HG03175 (cell line): ENCODE results near the gene HMCN2.
"Not testable (repeated sequence)": the region's sequence is repeated elsewhere in the genome, so short reads cannot be mapped to it uniquely, and the experiment has no call there.

Experiments
- ATAC-seq: cut with Tn5 transposase; IDR thresholded peaks from one replicate; pipeline ENCODE4 v1.9.1; 2021; ENCODE audit warnings: mild to moderate bottlenecking, moderate library complexity; ENCODE audit not compliant: unreplicated experiment

The HMCN2 gene

DNA sequence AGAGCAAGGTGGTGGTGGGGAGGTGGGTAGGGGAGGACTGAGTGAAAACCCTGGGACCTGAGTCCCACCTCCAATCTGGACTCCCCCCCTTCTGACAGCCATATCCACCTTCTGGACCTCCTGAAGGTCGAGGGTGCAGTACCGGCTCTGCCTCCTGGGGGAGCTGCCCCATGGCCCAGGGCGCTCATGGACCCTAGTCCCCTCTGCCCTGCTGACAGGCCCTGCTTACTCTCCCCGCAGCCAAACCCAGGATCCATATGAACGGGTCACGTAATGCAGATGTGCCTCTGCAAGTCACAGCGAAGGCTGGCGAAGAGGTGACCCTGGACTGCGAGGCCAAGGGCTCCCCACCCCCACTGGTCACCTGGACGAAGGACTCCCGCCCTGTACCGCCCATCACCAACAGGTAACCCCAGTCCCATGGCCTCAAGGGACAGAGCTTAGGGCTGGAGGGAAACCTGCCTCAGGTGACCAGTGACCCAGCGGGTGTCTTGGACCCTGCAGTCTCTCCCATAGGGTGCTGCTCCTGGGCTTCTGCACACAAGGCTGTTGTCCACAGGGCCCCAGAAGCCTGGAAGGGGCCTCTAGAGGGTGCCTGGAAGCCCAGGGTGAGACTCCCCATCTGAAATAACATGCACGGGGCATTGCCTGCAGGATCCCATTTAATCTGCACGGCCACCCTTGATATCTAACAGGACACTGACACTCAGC lies 61.7 kb downstream of the HMCN2 start:
- no peak for ATAC-seq

DNA sequence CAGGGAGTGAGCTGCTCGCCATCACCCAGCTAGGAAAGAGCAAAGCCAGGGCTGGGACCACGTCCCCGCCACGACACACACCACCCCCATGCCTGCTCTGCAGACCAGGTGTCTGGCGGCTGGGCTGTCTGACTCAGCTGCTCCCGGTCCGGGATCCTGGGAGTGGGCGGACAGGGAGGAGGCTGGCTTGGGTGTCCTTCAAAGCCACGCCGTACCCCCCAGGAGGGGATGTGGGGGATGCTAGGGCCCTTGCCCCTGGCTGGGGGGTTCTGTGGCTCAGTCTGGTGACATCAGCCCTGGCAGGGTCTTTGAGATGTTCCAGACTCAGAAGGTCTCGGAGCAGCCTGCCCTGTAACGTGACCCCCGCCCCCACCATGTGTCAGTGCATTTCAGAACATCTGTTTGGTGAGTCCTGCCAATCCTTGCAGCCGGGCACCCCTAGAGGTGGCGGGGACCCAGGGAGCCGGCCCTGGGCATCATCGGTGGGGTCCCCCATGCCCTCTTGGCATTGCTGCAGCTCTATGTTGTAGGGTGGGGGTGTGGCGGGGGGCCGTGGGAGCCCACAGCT lies 62.3 kb downstream of the HMCN2 start:
- no peak for ATAC-seq

DNA sequence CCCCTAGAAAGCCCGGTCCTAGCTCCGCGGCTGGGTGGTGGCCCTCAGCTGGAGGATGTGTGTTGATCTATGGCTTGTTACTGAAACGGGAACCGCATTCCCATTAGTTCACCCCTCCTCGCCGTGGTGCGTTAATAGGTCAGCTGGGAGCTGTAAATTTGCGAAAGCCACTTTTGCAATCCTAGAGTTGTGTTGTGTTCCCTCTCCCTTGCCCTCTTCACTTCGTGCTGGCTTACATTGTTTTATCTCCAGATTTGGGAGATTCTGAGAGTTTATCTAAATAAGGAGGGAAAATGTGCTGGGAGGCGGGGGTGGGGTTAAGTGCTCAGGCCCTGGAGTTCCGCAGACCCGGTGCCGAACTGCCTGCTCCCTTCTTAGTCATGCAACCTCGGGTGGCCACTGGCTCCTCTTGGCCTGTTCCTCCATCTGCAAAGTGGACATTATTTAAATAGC lies 62.8 kb downstream of the HMCN2 start:
- no peak for ATAC-seq

DNA sequence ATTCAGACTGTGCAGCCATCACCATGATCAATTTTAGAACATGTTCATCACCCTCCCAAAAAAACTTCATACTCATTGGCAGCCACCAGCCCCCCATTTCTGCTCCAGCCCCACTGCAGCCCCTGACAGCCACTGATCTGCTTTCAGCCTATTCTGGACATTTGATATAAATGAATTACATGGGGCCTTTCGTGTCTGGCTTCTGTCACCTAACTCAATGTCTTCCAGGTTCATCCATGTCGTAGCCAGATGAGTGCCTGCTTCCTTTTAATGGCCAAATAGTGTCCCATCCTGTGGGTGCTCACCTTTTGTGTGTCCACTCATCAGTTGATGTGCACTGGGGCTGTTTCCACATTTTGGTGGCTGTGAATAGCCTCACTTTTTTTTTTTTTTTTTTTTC lies 63.5 kb downstream of the HMCN2 start:
- ATAC-seq, result no peak

DNA sequence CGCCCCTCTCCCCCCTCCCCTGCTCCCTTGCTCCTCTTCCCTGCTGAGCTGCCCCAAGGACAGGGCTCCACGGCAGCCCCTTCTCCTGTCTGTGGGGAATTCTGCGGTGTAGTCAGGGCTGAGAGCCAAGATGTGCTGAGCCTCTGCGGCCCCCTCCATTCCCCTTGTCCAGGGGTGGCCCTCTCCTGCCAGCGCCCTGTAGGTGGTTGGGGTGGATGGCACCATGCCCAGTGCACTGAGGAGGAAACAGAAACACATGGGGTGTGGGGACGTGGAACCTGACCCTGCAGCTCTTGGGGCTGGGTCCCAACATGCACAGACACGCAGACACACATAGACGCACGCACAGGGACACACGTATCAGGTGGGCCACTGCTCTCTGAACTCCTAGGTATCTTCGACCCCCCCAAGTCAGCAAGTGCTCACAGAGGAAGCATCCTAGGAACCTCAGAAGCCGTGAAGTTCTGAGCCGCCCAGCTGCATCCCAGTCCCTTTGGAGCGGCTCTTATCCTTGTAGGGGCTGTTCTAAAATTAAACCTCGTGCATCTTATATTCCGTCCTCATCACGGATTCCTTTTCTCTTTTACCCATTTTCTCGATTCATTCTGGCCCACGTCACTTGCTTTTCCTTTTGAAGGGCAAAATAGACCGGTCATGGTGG lies 64.8 kb downstream of the HMCN2 start:
- ATAC-seq, result no peak

DNA sequence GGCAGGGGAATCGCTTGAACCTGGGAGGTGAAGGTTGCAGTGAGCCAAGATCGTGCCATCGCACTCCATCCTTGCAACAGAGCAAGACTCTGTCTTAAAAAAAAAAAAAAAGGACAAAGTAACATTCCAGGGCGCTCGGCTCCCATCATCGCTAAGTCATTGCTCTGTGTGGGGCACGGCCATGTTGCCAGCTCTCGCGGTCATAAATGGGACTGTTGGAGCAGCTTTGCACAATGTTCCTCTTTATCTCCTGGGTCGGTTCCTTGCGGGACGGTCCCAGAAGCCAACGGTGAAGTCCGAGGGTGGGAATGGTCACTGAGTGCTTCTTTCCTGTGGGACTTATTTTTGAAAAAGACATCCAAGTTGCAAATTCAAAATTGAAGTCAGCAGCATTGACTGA lies 65.5 kb downstream of the HMCN2 start:
- no peak for ATAC-seq

DNA sequence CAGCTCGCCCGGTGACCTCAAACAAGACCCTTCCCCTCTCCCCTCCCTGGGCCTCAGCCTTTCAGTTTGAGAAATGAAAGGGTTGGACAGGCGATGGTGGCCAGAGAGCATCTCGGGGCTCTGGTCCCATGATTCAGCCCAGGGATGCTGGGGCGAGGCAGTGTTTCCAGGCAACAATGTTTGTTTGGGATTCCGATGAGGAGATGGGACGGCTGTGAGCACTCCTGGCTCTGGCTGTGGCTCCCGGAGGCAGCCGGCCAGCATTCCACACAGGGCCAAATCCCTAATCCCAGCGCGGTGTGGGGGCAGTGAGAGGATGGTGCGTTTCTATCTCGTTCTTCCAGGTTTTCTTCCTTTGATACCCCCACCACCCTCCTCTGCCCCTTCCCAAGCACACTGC lies 66.0 kb downstream of the HMCN2 start:
- no peak for ATAC-seq

DNA sequence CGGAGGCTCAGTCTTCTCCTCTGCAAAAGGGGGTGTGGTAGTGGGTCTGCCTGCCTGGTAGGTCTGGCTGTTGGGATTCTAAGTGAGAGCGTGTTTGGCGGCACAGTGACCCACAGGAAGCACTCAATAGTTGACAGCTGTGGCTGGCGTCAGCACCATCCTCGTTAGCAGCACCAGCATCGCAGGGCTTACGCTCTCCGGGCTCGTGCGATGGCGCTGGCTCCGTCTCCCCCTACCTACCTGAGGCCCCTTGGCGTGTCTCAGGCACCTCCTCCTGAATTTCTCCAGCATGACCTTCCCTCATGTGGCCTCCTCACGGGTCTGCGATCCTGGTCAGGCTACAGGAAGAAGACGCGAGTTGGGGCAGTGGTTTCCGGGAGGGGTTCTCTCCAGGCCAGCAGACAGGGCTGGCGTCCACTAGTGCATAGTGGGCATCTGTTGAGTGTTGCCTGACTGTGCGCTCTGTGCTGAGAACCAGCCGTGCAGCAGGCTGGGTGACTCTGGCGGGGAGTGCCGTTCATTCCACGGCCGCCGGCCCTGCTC lies 66.9 kb downstream of the HMCN2 start:
- no peak for ATAC-seq

DNA sequence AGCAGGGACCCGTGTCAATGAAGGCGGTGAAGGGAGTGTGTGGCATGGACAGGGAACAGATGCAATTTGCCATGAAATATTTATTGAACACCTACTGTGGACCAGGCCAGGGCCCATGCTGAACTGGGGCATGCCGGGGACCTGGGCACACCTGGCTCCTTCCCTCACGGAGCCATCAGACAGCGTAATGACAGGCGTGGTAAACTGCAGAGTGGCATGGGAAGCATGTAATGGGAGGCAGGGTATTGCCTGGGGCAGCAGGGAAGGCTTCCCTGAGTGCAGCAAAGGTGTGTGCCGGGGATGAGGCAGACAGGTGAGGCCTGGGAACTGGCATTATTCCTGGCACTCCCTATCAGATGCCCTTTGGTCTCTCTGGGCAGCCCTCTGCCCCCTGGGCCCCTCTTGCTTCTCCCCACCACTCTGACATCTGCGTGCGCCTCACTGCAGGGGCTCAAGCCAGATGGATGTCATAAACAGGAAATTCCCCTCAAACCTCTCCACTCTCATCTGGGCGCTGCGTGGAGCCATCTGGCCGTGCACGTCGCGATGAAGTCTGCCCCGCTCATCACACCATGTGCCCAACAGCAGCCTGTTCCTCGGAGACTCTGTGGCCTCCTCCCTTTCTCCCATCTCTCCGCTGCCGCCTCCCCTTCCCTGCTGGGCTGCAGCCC lies 67.6 kb downstream of the HMCN2 start:
- ATAC-seq, result no peak

DNA sequence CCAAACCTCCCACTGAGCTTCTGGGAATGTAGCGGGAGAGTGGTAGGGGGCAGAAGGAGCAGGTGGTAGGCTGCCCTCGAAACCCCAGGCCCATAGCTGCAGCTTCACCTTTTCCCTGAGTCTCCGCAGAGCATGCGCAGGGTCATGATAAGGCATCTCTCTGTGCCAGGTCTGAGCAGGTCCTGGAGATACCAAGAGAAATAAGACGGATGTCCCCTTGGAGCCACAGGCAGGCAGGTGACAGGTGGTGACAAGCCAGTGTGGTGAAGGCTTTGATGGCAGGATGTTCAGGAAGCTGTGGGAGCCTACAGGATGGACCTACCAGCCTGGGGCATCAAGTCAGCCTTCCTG lies 68.1 kb downstream of the HMCN2 start:
- ATAC-seq, result no peak

DNA sequence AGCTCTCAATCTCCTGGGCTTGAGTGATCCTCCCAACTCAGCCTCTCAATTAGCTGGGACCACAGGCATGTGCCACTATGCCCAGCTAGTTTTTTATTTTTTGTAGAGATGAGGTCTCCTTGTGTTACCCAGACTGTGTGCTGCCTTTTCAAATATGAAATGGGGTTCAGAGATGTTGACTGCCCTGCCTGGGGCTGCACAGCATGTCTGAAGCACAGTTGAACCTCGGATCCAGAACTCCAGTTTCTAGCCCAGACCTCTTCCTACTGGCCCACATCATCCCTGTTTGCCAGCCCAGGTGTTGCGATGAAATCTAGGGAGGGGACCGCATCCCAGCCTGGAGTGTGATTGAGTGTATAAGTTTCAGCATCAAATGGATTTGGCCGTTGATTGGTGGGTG lies 69.4 kb downstream of the HMCN2 start:
- ATAC-seq, result no peak

DNA sequence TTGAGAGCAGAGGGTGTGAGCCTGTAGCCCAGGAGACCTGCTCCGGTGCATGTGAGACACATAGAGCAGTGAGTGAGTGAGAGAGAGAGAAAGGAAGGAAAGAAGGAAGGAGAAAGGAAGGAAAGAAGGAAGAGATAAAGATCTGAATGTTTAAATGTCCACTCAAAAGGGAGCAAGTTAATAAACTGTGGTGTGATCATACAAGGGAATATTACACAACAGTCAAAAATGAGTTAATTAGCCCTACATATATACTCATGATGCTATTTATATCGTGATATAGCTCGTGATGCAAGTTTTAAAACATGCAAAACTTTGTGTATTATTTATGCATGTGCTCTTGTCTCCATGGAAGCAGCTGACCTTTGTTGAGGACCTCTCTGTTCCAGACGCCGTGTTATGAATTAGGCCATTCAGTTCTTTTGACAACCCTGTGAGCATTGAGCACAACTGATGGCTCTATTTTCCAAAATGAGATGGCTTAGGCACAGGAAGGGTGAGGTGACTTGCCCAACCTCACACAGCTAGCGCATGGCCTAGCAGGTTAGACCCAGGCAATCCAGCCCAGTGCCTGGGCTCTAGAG lies 70.6 kb downstream of the HMCN2 start:
- ATAC-seq, result no peak

DNA sequence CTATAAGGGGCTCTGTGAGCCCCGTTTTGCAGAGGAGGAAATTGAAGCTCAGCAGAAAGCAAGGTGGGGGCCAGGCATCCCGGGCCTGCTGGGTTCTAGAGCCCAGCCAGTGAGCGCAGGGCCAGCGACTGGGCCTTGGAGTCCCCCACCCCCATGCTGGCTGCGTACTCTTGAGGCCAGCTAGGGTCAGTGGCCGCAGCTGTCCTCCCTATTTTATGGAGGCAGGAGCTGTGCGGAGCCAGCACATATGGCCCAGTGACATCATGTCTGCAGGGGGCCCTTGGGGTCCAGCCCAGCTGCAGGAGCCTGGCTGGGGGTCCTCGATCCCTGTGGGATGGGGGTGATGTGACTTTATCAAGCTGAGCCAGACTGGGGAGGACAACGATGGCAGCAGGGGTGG lies 71.3 kb downstream of the HMCN2 start:
- no peak for ATAC-seq

DNA sequence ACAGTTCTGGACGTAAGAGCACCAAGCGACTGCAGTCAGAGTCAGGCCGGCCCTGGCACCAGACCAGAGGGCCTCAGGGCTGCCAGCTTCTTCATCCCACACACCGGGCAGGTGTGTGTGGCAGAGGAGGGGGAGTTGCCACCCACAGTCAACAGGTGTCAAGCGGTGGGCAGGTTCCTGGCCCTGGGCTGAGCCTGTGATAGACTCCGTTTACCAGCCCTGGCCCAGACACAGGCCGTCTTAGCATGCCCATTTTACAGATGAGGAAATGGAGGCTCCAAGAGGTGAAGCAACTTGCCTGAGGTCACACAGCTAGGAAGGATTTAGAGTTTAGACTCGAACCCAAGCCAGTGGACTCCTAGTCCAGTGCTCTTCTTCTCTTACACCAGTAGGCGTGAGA lies 71.8 kb downstream of the HMCN2 start:
- no peak for ATAC-seq

DNA sequence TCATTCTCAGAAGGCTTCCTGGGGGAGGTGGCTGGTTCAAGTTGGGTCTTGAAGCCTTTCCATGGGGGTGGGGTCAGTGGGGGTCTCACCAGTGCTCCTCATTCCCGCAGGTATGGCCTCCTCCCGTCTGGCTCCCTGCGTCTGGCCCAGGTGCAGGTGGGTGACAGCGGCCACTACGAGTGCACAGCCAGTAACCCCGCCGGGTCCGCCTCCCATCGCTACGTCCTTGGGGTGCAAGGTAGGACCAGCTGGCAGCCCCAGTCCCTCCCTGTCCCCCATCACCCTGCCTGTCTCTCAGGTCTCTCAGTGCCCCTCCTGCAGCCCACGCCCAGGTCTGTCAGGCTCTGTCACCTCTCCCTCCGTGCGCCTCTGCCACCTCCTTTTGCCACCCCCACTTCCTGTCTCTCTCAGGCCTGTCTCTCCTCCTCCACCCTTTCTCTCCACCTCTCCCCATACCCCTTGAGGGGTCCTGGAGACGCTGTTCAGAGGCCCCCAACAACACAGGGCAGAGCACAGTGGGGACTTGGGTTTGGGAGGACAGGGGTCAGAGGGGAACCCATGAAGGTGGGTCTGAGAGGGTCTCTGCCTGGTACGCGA lies 72.3 kb downstream of the HMCN2 start:
- no peak for ATAC-seq

DNA sequence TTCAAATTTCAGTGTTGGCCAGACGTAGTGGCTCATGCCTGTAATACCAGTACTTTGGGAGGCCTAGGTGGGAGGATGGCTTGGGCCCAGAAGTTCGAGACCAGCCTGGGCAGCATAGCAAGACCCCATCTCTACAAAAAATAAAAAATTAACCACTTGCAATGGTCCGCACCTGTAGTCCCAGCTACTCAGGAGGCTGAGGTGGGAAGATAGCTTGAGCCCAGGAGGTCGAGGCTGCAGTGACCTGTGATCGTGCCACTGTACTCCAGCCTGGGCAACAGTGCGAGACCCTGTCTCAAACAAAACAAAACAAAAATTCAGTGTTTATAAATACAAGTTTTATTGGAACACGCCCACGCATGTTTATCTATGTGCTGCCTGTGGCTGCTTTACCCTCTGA lies 73.3 kb downstream of the HMCN2 start:
- ATAC-seq, result not testable (repeated sequence)

DNA sequence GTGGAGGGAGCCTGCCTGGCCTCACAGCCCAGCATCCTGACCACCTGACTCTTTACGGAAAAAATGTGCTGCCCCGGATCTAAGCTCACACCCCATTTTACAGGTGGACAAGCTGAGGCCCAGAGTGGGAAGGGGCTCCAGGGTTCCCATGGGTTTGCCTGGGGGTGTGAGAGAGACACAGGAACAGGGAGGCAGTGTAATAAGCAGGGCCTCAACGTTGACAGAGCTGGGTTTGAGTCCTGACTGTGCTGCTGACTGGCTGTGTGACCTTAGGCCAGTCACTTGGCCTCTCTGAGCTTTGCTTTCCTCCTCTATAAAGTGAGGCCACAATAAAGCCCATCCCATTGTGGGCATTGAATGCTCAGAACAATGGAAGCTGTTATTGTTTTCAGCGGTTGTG lies 73.7 kb downstream of the HMCN2 start:
- ATAC-seq, result no peak

DNA sequence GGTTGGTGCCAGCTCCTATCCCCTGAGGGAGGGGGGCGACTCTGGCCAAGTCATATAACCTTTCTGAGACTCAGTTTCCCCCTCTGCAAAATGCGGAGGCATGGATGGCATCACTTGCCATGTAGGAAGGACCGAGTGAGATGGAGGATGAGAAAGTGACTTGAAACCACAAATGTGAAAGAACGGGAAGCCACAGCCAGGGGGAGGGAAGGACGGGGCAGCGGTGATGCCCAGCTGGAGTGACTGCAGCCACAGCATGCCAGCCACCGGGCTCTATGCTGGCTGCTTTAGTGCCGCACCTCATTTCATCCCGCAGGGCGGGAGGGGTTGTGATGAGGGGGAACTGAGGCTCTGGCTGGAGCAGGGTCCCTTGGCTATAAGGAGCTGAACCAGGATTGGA lies 74.5 kb downstream of the HMCN2 start:
- no peak for ATAC-seq

DNA sequence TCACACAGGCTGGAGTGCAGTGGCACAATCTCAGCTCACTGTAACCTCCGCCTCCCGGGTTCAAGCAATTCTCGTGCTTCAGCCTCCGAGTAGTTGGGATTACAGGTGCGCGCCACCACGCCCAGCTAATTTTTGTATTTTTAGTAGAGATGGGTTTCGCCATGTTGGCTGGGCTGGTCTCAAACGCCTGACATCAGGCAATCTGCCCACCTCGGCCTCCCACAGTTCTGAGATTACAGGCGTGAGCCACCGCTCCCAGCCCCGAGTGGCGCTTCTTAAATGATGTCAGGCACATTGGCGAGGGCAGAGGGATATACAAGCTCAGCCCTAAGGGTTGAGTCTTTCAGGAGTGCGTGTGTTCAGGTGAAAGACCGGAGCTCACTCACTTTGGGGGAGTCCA lies 75.0 kb downstream of the HMCN2 start:
- not testable (repeated sequence) for ATAC-seq

DNA sequence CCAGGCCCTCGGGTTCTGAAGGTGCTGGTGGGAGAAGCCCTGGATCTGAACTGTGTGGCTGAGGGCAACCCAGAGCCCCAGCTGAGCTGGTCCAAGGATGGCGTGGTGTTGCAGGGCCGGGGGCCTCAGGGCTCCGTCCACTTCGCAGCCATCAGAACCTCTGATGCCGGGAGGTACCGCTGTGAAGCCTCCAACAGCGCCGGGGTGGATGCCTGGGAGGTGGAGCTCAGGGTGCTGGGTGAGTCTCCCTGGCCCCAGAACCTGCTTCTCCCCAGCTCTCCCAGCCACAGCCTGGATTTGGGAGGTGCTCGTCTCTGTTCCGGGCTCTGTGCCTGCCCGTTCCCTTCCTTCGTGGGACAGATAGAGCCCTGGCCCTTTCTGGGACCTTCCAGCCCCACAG lies 75.6 kb downstream of the HMCN2 start:
- no peak for ATAC-seq
